HEK293 (cell line): ENCODE results near the gene UBL4A.

Experiments
- CTCF ChIA-PET: fragments of 350-600 bp; formaldehyde crosslinking; extraction: SDS; loops from one replicate; lab custom pipeline; 2021; ENCODE audit warnings: antibody characterized with exemption; lab: Yijun Ruan, JAX
- POLR2A ChIA-PET: fragments of 300-600 bp; formaldehyde crosslinking; extraction: SDS; loops from one replicate; lab custom pipeline; 2020; ENCODE audit warnings: antibody characterized with exemption, inconsistent platforms; lab: Yijun Ruan, JAX
- H3K27ac ChIP-seq: fragments of 200-500 bp; sonication (Bioruptor generic); 2 replicates; pipeline ENCODE4 v1.5.1; 2014; ENCODE audit warnings: low read depth, low read length, control low read depth, inconsistent platforms; ENCODE audit errors: extremely low read depth
- H3K36me3 ChIP-seq, 2 experiments: fragments of 200-500 bp in 1 of 2; sonication (Bioruptor generic) in 1 of 2; 1 replicate in 1 of 2; 2 replicates in 1 of 2; pipeline ENCODE4 v1.5.1; 2014 to 2017; ENCODE audit warnings: inconsistent platforms in 2 of 2, low read length in 2 of 2; ENCODE audit not compliant: control insufficient read depth in 2 of 2, insufficient read depth in 1 of 2
- H3K4me1 ChIP-seq: fragments of 200-500 bp; sonication (Bioruptor generic); 2 replicates; pipeline ENCODE4 v1.5.1; 2014; ENCODE audit warnings: mild to moderate bottlenecking, low read length, inconsistent platforms; ENCODE audit not compliant: control insufficient read depth, insufficient read depth
- H3K4me3 ChIP-seq: 2 replicates; pipeline ENCODE4 v1.5.1; 2011; ENCODE audit warnings: low read depth, mild to moderate bottlenecking, control low read depth, low read length, moderate library complexity
- H3K9me3 ChIP-seq: fragments of 200-500 bp; sonication (Bioruptor generic); 2 replicates; pipeline ENCODE4 v1.5.1; 2014; ENCODE audit warnings: low read depth, low read length, inconsistent platforms; ENCODE audit not compliant: control insufficient read depth, insufficient read depth
- HOXD13 ChIP-seq: sonication (generic); formaldehyde crosslinking; IDR thresholded peaks from 2 replicates; pipeline ENCODE4 v1.8.0; 2022; ENCODE audit warnings: missing genetic modification reagents, borderline replicate concordance
- WT1 ChIP-seq: fragments of 450-650 bp; formaldehyde crosslinking; IDR thresholded peaks from 2 replicates; pipeline ENCODE4 v1.5.1; 2016; ENCODE audit warnings: missing biosample characterization, missing genetic modification characterization
- ZNF155 ChIP-seq: fragments of 450-650 bp; formaldehyde crosslinking; IDR thresholded peaks from 2 replicates; pipeline ENCODE4 v1.5.1; 2016; ENCODE audit warnings: missing biosample characterization, missing genetic modification characterization
- ZNF175 ChIP-seq: fragments of 450-650 bp; formaldehyde crosslinking; IDR thresholded peaks from 2 replicates; pipeline ENCODE4 v1.5.1; 2016; ENCODE audit warnings: missing biosample characterization, missing genetic modification characterization
- ZNF2 ChIP-seq: fragments of 450-650 bp; formaldehyde crosslinking; IDR thresholded peaks from 2 replicates; pipeline ENCODE4 v1.5.1; 2016; ENCODE audit warnings: missing biosample characterization, missing genetic modification characterization
- ZNF404 ChIP-seq: fragments of 450-650 bp; formaldehyde crosslinking; IDR thresholded peaks from 2 replicates; pipeline ENCODE4 v1.5.1; 2017; ENCODE audit warnings: missing biosample characterization, missing genetic modification characterization
- ZNF426 ChIP-seq: fragments of 450-650 bp; formaldehyde crosslinking; IDR thresholded peaks from 2 replicates; pipeline ENCODE4 v1.5.1; 2017; ENCODE audit warnings: missing biosample characterization, missing genetic modification characterization, mild to moderate bottlenecking, inconsistent platforms, moderate library complexity
- ZNF548 ChIP-seq: fragments of 450-650 bp; formaldehyde crosslinking; IDR thresholded peaks from 2 replicates; pipeline ENCODE4 v1.5.1; 2016; ENCODE audit warnings: missing biosample characterization, missing genetic modification characterization
- ZNF596 ChIP-seq: fragments of 450-650 bp; IDR thresholded peaks from 2 replicates; pipeline ENCODE4 v1.5.0; 2018; ENCODE audit warnings: missing biosample characterization, mild to moderate bottlenecking, missing genetic modification characterization, moderate library complexity
- ZNF610 ChIP-seq: fragments of 450-650 bp; formaldehyde crosslinking; IDR thresholded peaks from 2 replicates; pipeline ENCODE4 v1.5.1; 2016; ENCODE audit warnings: missing biosample characterization, missing genetic modification characterization, borderline replicate concordance
- ZNF777 ChIP-seq: fragments of 450-650 bp; formaldehyde crosslinking; IDR thresholded peaks from 2 replicates; pipeline ENCODE4 v1.5.1; 2017; ENCODE audit warnings: missing biosample characterization, missing genetic modification characterization, borderline replicate concordance
- ZNF785 ChIP-seq: fragments of 450-650 bp; formaldehyde crosslinking; IDR thresholded peaks from 2 replicates; pipeline ENCODE4 v1.5.1; 2016; ENCODE audit warnings: missing biosample characterization, missing genetic modification characterization
- ZNF843 ChIP-seq: fragments of 450-650 bp; formaldehyde crosslinking; IDR thresholded peaks from 2 replicates; pipeline ENCODE4 v1.5.1; 2016; ENCODE audit warnings: missing biosample characterization, missing genetic modification characterization
- TF ChIP-seq, protein P1 (sequence below): fragments of 450-650 bp; formaldehyde crosslinking; IDR thresholded peaks from 2 replicates; pipeline ENCODE4 v1.5.1; 2016; ENCODE audit warnings: missing biosample characterization, missing genetic modification characterization
- TF ChIP-seq, protein P2 (sequence below): fragments of 450-650 bp; formaldehyde crosslinking; IDR thresholded peaks from 2 replicates; pipeline ENCODE4; 2016; ENCODE audit warnings: missing biosample characterization, missing genetic modification characterization
- TF ChIP-seq, protein P3 (sequence below): fragments of 450-650 bp; formaldehyde crosslinking; IDR thresholded peaks from 2 replicates; pipeline ENCODE4 v1.5.1; 2016; ENCODE audit warnings: missing biosample characterization, missing genetic modification characterization
- TF ChIP-seq, protein P4 (sequence below): sonication (generic); formaldehyde crosslinking; IDR thresholded peaks from 2 replicates; pipeline ENCODE4 v1.8.1; 2022; ENCODE audit warnings: mild to moderate bottlenecking, moderate library complexity, missing genetic modification reagents

The UBL4A gene

DNA sequence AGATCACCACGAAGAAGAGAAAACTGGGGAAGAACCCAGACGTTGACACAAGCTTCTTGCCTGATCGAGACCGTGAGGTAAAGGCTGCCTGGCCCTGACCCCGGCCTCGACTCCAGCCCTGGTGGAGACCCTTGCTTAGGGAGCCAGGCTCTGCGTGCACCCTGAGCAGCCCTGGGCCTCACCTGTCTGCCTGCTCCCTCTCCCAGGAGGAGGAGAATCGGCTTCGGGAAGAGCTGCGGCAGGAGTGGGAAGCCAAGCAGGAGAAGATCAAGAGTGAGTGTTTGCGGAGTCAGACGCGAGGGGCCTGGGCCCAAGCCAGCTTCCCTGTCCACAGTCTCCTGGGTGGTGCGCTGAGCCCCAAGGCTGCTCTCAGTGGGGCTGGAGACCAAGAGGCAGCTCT lies 37.9 kb downstream of the UBL4A start (continued):
- TF ChIP-seq, protein P1, sequence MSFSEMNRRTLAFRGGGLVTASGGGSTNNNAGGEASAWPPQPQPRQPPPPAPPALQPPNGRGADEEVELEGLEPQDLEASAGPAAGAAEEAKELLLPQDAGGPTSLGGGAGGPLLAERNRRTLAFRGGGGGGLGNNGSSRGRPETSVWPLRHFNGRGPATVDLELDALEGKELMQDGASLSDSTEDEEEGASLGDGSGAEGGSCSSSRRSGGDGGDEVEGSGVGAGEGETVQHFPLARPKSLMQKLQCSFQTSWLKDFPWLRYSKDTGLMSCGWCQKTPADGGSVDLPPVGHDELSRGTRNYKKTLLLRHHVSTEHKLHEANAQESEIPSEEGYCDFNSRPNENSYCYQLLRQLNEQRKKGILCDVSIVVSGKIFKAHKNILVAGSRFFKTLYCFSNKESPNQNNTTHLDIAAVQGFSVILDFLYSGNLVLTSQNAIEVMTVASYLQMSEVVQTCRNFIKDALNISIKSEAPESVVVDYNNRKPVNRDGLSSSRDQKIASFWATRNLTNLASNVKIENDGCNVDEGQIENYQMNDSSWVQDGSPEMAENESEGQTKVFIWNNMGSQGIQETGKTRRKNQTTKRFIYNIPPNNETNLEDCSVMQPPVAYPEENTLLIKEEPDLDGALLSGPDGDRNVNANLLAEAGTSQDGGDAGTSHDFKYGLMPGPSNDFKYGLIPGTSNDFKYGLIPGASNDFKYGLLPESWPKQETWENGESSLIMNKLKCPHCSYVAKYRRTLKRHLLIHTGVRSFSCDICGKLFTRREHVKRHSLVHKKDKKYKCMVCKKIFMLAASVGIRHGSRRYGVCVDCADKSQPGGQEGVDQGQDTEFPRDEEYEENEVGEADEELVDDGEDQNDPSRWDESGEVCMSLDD (tag by site-specific recombination) = no peak
- TF ChIP-seq ZNF777 = no peak
- no peak for TF ChIP-seq HOXD13 (CRISPR knock-in tag)
- TF ChIP-seq ZNF785 (tag by site-specific recombination) = no peak
- TF ChIP-seq ZNF155 = no peak
- TF ChIP-seq, protein P2, sequence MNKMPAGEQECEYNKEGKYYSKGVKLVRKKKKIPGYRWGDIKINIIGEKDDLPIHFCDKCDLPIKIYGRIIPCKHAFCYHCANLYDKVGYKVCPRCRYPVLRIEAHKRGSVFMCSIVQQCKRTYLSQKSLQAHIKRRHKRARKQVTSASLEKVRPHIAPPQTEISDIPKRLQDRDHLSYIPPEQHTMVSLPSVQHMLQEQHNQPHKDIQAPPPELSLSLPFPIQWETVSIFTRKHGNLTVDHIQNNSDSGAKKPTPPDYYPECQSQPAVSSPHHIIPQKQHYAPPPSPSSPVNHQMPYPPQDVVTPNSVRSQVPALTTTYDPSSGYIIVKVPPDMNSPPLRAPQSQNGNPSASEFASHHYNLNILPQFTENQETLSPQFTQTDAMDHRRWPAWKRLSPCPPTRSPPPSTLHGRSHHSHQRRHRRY (tag by site-specific recombination) = no peak
- TF ChIP-seq ZNF610 (tag by site-specific recombination) = no peak
- no peak for TF ChIP-seq ZNF596
- TF ChIP-seq, protein P3, sequence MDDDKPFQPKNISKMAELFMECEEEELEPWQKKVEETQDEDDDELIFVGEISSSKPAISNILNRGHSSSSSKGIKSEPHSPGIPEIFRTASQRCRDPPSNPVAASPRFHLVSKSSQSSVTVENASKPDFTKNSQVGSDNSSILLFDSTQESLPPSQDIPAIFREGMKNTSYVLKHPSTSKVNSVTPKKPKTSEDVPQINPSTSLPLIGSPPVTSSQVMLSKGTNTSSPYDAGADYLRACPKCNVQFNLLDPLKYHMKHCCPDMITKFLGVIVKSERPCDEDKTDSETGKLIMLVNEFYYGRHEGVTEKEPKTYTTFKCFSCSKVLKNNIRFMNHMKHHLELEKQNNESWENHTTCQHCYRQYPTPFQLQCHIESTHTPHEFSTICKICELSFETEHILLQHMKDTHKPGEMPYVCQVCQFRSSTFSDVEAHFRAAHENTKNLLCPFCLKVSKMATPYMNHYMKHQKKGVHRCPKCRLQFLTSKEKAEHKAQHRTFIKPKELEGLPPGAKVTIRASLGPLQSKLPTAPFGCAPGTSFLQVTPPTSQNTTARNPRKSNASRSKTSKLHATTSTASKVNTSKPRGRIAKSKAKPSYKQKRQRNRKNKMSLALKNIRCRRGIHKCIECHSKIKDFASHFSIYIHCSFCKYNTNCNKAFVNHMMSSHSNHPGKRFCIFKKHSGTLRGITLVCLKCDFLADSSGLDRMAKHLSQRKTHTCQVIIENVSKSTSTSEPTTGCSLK (tag by site-specific recombination) = no peak
- no peak for TF ChIP-seq ZNF404
- no peak for TF ChIP-seq ZNF175 (tag by site-specific recombination)

DNA sequence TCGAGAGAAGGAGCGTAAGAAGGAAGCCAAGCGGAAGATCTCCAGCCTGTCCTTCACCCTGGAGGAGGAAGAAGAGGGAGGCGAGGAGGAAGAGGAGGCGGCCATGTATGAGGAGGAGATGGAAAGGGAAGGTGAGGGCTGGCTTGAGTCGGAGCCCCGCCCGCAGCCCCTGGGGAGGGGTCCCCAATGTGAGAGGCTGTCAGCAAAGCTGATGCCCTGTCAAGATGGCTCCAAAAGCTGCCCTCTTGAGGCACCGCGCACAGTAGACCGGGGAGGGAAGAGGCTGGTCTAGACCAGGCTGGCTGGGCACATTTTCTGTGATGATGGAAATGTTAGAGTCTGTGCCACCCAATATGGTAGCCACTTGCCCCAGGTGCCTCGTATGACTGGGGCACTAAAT lies 40.0 kb downstream of the UBL4A start:
- ChIA-PET CTCF (interaction anchor here (1.1 kb wide), 1 partner anchor 86 kb away, joined by 3 read pairs; no protein-coding TSS in a partner anchor), POLR2A (no interaction called here)
- H3K36me3 ChIP-seq = peaks cover 4 to 78% of the 10 kb centered on the region in 2 experiments; a peak in 2 of 3 replicates

DNA sequence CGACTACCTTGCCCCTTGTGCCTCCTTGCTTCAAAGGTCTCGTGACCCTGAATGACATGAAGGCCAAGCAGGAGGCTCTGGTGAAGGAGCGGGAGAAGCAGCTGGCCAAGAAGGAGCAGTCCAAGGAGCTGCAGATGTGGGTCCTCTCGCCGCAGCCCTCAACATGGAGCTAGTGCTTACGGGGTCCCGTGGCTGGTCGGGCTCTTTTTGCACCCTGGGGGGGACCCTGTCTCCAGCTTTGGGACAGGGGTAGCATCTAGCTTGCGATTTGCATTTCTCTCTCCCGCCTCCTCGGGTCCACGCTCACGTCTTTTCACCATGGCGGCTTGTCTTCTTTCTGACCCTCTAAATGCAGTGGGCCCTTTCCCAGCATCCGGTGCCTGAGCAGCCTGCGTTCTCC lies 40.6 kb downstream of the UBL4A start:
- H3K27ac ChIP-seq = no peak overlapping the region
- CTCF ChIA-PET = interaction anchor here (0.8 kb wide), 1 partner anchor 73 kb away, joined by 4 read pairs; no protein-coding TSS in a partner anchor
- TF ChIP-seq, protein P4, sequence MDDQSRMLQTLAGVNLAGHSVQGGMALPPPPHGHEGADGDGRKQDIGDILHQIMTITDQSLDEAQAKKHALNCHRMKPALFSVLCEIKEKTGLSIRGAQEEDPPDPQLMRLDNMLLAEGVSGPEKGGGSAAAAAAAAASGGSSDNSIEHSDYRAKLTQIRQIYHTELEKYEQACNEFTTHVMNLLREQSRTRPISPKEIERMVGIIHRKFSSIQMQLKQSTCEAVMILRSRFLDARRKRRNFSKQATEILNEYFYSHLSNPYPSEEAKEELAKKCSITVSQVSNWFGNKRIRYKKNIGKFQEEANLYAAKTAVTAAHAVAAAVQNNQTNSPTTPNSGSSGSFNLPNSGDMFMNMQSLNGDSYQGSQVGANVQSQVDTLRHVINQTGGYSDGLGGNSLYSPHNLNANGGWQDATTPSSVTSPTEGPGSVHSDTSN (CRISPR knock-in tag) = 0 out of 2 replicates have a peak, but pooled peaks have one; percentile 33
- TF ChIP-seq ZNF548 (no peak), ZNF2 (tag by site-specific recombination) (no peak)
- TF ChIP-seq, all 188 proteins: peak for 1
- no peaks in the 10 kb centered on the region for H3K9me3 ChIP-seq
- H3K4me1 ChIP-seq = no peaks in the 10 kb centered on the region
- no peak overlapping the region for H3K4me3 ChIP-seq
- POLR2A ChIA-PET = interaction anchor here (0.6 to 1.1 kb wide), 4 partner anchors 13 to 76 kb away, joined by 3 read pairs; no protein-coding TSS in a partner anchor
- peaks cover 4 to 79% of the 10 kb centered on the region in 2 experiments; a peak in 2 of 3 replicates for H3K36me3 ChIP-seq

More for the DNA sequence above, 40.0 kb downstream of the UBL4A start:
- Histone ChIP-seq H3K4me3 (no peak overlapping the region), H3K4me1 (no peaks in the 10 kb centered on the region), H3K27ac (no peak overlapping the region), H3K9me3 (no peaks in the 10 kb centered on the region)
- TF ChIP-seq ZNF426 (tag by site-specific recombination) (no peak), WT1 (tag by site-specific recombination) (no peak), ZNF2 (tag by site-specific recombination) (no peak), ZNF843 (tag by site-specific recombination) (no peak)
